Neural cell (in vitro differentiated cells): Measurements from ENCODE around the gene MAPK11. TPM values are rescaled to one million over a fixed set of nuclear protein-coding genes. Genes with fewer than 3 reads are reported as not detected.

Experiments
- H2AFZ ChIP-seq: fragments of 200-600, 300-800 bp; sonication (generic), shearing (Covaris generic); 2 replicates; pipeline ENCODE4 v1.6.0; 2014; ENCODE audit warnings: low read depth, mild to moderate bottlenecking, antibody characterized with exemption, low read length, moderate library complexity
- H3F3A ChIP-seq: fragments of 200-600 bp; shearing (Covaris generic); 2 replicates; pipeline ENCODE4 v1.6.1; 2016; ENCODE audit warnings: mild to moderate bottlenecking, moderate library complexity, mixed read lengths, antibody characterized with exemption, low read length; ENCODE audit not compliant: insufficient read depth, poor library complexity, severe bottlenecking
- H3K27ac ChIP-seq: fragments of 200-600, 300-800 bp; sonication (generic), shearing (Covaris generic); 2 replicates; pipeline ENCODE4 v1.5.1; 2014; ENCODE audit warnings: mild to moderate bottlenecking, low read length, moderate library complexity
- H3K27me3 ChIP-seq: fragments of 300-800, 200-600 bp; sonication (generic), shearing (Covaris generic); 2 replicates; pipeline ENCODE4 v1.6.0; 2014; ENCODE audit warnings: mild to moderate bottlenecking, low read depth, low read length, moderate library complexity; ENCODE audit not compliant: insufficient read depth
- H3K36me3 ChIP-seq: fragments of 300-800, 200-600 bp; sonication (generic), shearing (Covaris generic); 2 replicates; pipeline ENCODE4 v1.5.1; 2014; ENCODE audit warnings: mild to moderate bottlenecking, antibody characterized with exemption, low read length, moderate library complexity; ENCODE audit not compliant: insufficient read depth
- H3K4me2 ChIP-seq: fragments of 300-800, 200-600 bp; sonication (generic), shearing (Covaris generic); 2 replicates; pipeline ENCODE4 v1.6.0; 2014; ENCODE audit warnings: mild to moderate bottlenecking, low read length
- H3K4me3 ChIP-seq: fragments of 300-800, 200-600 bp; sonication (generic), shearing (Covaris generic); 2 replicates; pipeline ENCODE4 v1.5.1; 2014; ENCODE audit warnings: mild to moderate bottlenecking, low read length, moderate library complexity
- H3K79me2 ChIP-seq: fragments of 200-600 bp; shearing (Covaris generic); replicated peaks from 2 replicates; pipeline ENCODE4 v1.6.0; 2014; ENCODE audit warnings: mild to moderate bottlenecking, low read length, moderate library complexity; ENCODE audit not compliant: insufficient read depth
- H3K9ac ChIP-seq: fragments of 300-800, 200-600 bp; sonication (generic), shearing (Covaris generic); 2 replicates; pipeline ENCODE4 v1.6.1; 2016; ENCODE audit warnings: mild to moderate bottlenecking, low read length, mixed read lengths
- H3K9me2 ChIP-seq: fragments of 200-600 bp; shearing (Covaris generic); 2 replicates; pipeline ENCODE4 v1.6.1; 2016; ENCODE audit warnings: mild to moderate bottlenecking, low read length, mixed read lengths; ENCODE audit not compliant: insufficient read depth
- H3K9me3 ChIP-seq: fragments of 200-600, 300-800 bp; sonication (generic), shearing (Covaris generic); 2 replicates; pipeline ENCODE4 v1.6.1; 2016; ENCODE audit warnings: mild to moderate bottlenecking, mixed run types, low read length, moderate library complexity, mixed read lengths
- H4K20me1 ChIP-seq: fragments of 200-600 bp; shearing (Covaris generic); 2 replicates; pipeline ENCODE4 v1.6.1; 2016; ENCODE audit warnings: mild to moderate bottlenecking, mixed run types; ENCODE audit not compliant: insufficient read depth
- CTCF ChIP-seq: fragments of 450-650 bp; IDR thresholded peaks from 2 replicates; pipeline ENCODE4 v1.5.1; 2014; ENCODE audit warnings: antibody characterized with exemption, mild to moderate bottlenecking, moderate library complexity; ENCODE audit not compliant: poor library complexity, severe bottlenecking
- EP300 ChIP-seq: fragments of 450-650 bp; conservative IDR thresholded peaks from 2 replicates; pipeline ENCODE4 v1.6.1; 2014; ENCODE audit warnings: antibody characterized with exemption, mild to moderate bottlenecking, moderate library complexity; ENCODE audit not compliant: poor library complexity, severe bottlenecking
- EZH2 ChIP-seq: fragments of 200-600, 300-800 bp; shearing (Covaris generic), sonication (generic); IDR thresholded peaks from 2 replicates; pipeline ENCODE4 v1.6.1; 2014; ENCODE audit warnings: antibody characterized with exemption, low read length, borderline replicate concordance, mild to moderate bottlenecking; ENCODE audit not compliant: insufficient read depth, poor library complexity, severe bottlenecking
- MXI1 ChIP-seq: fragments of 450-650 bp; conservative IDR thresholded peaks from 2 replicates; pipeline ENCODE4 v1.6.1; 2014; ENCODE audit warnings: antibody characterized with exemption, mild to moderate bottlenecking; ENCODE audit not compliant: poor library complexity, severe bottlenecking
- POLR2AphosphoS5 ChIP-seq: IDR thresholded peaks from 2 replicates; pipeline ENCODE4 v1.6.1; 2012
- RAD21 ChIP-seq: fragments of 450-650 bp; conservative IDR thresholded peaks from 2 replicates; pipeline ENCODE4 v1.6.1; 2014; ENCODE audit warnings: antibody characterized with exemption, mild to moderate bottlenecking, moderate library complexity
- REST ChIP-seq: IDR thresholded peaks from 2 replicates; pipeline ENCODE4 v1.6.1; 2012; ENCODE audit warnings: borderline replicate concordance
- SMC3 ChIP-seq: fragments of 450-650 bp; conservative IDR thresholded peaks from 2 replicates; pipeline ENCODE4 v1.6.1; 2014; ENCODE audit warnings: antibody characterized with exemption, mild to moderate bottlenecking, moderate library complexity; ENCODE audit not compliant: poor library complexity
- TAF1 ChIP-seq: IDR thresholded peaks from 2 replicates; pipeline ENCODE4 v1.6.1; 2012; ENCODE audit warnings: low read depth
- polyA plus RNA-seq: library from polyadenylated mRNA; depleted of rRNA; stranded (reverse); fragments of >200 nt; gene quantifications from 2 replicates; pipeline ENCODE4 v1.2.3, GENCODE V29; 2014

MAPK11 gene
- polyA plus RNA-seq, 1 donor from 2014 or later: 36.3 TPM

- no peaks in the 10 kb centered on the region for H3K9me2 ChIP-seq
- H3K9ac ChIP-seq: no peak overlapping the region
- peaks cover 11% of the 10 kb centered on the region for H4K20me1 ChIP-seq
- H3K79me2 ChIP-seq: peaks cover 64% of the 10 kb centered on the region
- no peak overlapping the region for H3K4me2 ChIP-seq
- H3K27me3 ChIP-seq: no peaks in the 10 kb centered on the region
- TF ChIP-seq RAD21 (no peak), EP300 (no peak), SMC3 (no peak), POLR2AphosphoS5 (no peak), CTCF (no peak), TAF1 (no peak), EZH2 (no peak), REST (no peak), MXI1 (no peak)
- no peak overlapping the region for H2AFZ ChIP-seq
- H3K4me3 ChIP-seq: no peak overlapping the region
- no peaks in the 10 kb centered on the region for H3K36me3 ChIP-seq
- H3K27ac ChIP-seq: no peak overlapping the region
- H3F3A ChIP-seq: no peaks in the 10 kb centered on the region
- H3K9me3 ChIP-seq: no peaks in the 10 kb centered on the region
Observed at GRCh38 chr22:50298937-50299784, 29.0 kb upstream of the MAPK11 start.

- no peak overlapping the region for H3K4me3 ChIP-seq
- TF ChIP-seq MXI1 (no peak), RAD21 (no peak), REST (no peak), TAF1 (no peak), EZH2 (no peak), SMC3 (no peak), CTCF (no peak), POLR2AphosphoS5 (no peak), EP300 (no peak)
- H3K9me2 ChIP-seq: no peaks in the 10 kb centered on the region
- H3K36me3 ChIP-seq: no peaks in the 10 kb centered on the region
- H3K27ac ChIP-seq: no peak overlapping the region
- peaks cover 13% of the 10 kb centered on the region for H4K20me1 ChIP-seq
- no peaks in the 10 kb centered on the region for H3K9me3 ChIP-seq
- no peak overlapping the region for H3K9ac ChIP-seq
- H3K27me3 ChIP-seq: no peaks in the 10 kb centered on the region
- H2AFZ ChIP-seq: no peak overlapping the region
- H3F3A ChIP-seq: no peaks in the 10 kb centered on the region
- no peak overlapping the region for H3K4me2 ChIP-seq
- peaks cover 55% of the 10 kb centered on the region for H3K79me2 ChIP-seq
Observed at GRCh38 chr22:50298266-50298637, 28.1 kb upstream of the MAPK11 start.
